ENCODE results near the gene CMTR1. TPM values are rescaled to one million over a fixed set of nuclear protein-coding genes. Genes with fewer than 3 reads are reported as not detected.

The CMTR1 gene
- total and polyA plus RNA-seq, 2 of the 13 experiments (the other 11 are each of a cell fraction or from before 2014, with no cell fraction given), result 19.7 to 55.2 TPM

- Histone ChIP-seq H3K27ac (ENCODE audit: extremely low read length, insufficient read depth, low read length) (no peak overlapping the region), H3K4me1 (ENCODE audit: insufficient read depth, low read length) (no peaks in the 10 kb centered on the region), H2AFZ (ENCODE audit: low read length) (no peak overlapping the region), H4K20me1 (ENCODE audit: insufficient read depth, low read length) (0 out of 2 replicates have a peak, but pooled peaks cover under 1% of the 10 kb centered on the region), H3K27me3 (ENCODE audit: control insufficient read depth in 1 of 2, insufficient read depth in 2 of 2, low read length in 2 of 2) (no peaks in the 10 kb centered on the region), H3K9me3 (ENCODE audit: low read length) (no peaks in the 10 kb centered on the region), H3K9ac (ENCODE audit: insufficient read depth, low read depth, low read length) (no peak overlapping the region), H3K4me3 (replicated peaks in 1 of 3; ENCODE audit: insufficient read depth in 1 of 3, low read depth in 2 of 3, low read length in 3 of 3) (no peak overlapping the region), H3K4me2 (ENCODE audit: low read depth, low read length) (no peak overlapping the region), H3K36me3 (replicated peaks in 1 of 2; ENCODE audit: control insufficient read depth in 1 of 2, insufficient read depth in 2 of 2, low read length in 2 of 2) (peaks cover 34 to 66% of the 10 kb centered on the region in 2 experiments), H3K79me2 (ENCODE audit: insufficient read depth, low read length) (no peaks in the 10 kb centered on the region)
- intact Hi-C loops (cut with micrococcal nuclease; ENCODE audit: unreplicated experiment), result no loop called here
- no peak for DNase-seq (ENCODE audit: low spot score)
- ChIA-PET CTCF (ENCODE audit: low intra/inter-chr PET ratio, low total read pairs) (no interaction called here), POLR2A (no interaction called here)
- TF ChIP-seq ZNF34 (CRISPR knock-in tag; IDR thresholded peaks at IDR 0.05; ENCODE audit: borderline replicate concordance) (no peak), POLR2AphosphoS5 (IDR thresholded peaks at IDR 0.05; ENCODE audit: low read depth, low read length) (no peak), ZHX1 (CRISPR knock-in tag; IDR thresholded peaks at IDR 0.05; ENCODE audit: low read depth) (no peak), TAF1 (CRISPR knock-in tag; IDR thresholded peaks at IDR 0.05) (no peak), ZNF205 (CRISPR knock-in tag; IDR thresholded peaks at IDR 0.05) (no peak), ZSCAN25 (CRISPR knock-in tag; IDR thresholded peaks at IDR 0.05) (no peak), AHR (CRISPR knock-in tag; IDR thresholded peaks at IDR 0.05) (no peak), RFX3 (CRISPR knock-in tag; IDR thresholded peaks at IDR 0.05) (no peak), SRSF4 (IDR thresholded peaks at IDR 0.05; ENCODE audit: low read depth, low read length, poor library complexity, severe bottlenecking) (no peak), MATR3 (CRISPR knock-in tag; IDR thresholded peaks at IDR 0.05) (no peak), FOXC1 (CRISPR knock-in tag; IDR thresholded peaks at IDR 0.05; ENCODE audit: borderline replicate concordance) (no peak), AKNA (CRISPR knock-in tag; IDR thresholded peaks at IDR 0.05; ENCODE audit: borderline replicate concordance) (no peak)
- no peak for ATAC-seq
- in situ Hi-C loops (cut with HindIII; ENCODE audit: extremely low pct_ligation_motif_present, low pct_unique_long_range_greater_than_20kb), result no loop called here
- no peak for FAIRE-seq
- no TSS peak for BruUV-seq (replicated peaks)
Observed at GRCh38 chr6:37463110-37463509, 30.1 kb downstream of the CMTR1 start.

All from HepG2 (cell line).